Lung (tissue), 12 donors: ENCODE results near the gene ITGA3. TPM values are rescaled to one million over a fixed set of nuclear protein-coding genes. Genes with fewer than 3 reads are reported as not detected.

Experiments used
- ATAC-seq: fragments of 200-7000 bp; cut with Tn5 transposase; one replicate; pipeline ENCODE4 v1.9.1; 2020; ENCODE audit warnings: moderate number of reproducible peaks; ENCODE audit not compliant: insufficient read depth, low FRiP score
- DNase-seq, 3 donors: peaks; one replicate each; pipeline ENCODE4 v3.0.0-alpha.2; 2013 to 2017
- H3K27ac ChIP-seq, 2 donors: one replicate each; pipeline ENCODE4 v1.5.1; 2013; ENCODE audit warnings: mild to moderate bottlenecking in 2 of 2, moderate library complexity in 2 of 2, control low read depth in 1 of 2, inconsistent platforms in 1 of 2, low read depth in 1 of 2, low read length in 1 of 2
- H3K27me3 ChIP-seq, 3 donors: one replicate each; pipeline ENCODE4 v1.5.1; 2013; ENCODE audit warnings: low read length in 2 of 3; ENCODE audit not compliant: control insufficient read depth in 3 of 3, insufficient read depth in 3 of 3
- H3K36me3 ChIP-seq, 4 donors: one replicate each; pipeline ENCODE4 v1.5.1; 2013; ENCODE audit warnings: low read length in 4 of 4, mild to moderate bottlenecking in 1 of 4, moderate library complexity in 1 of 4; ENCODE audit not compliant: control insufficient read depth in 4 of 4, insufficient read depth in 4 of 4
- H3K4me1 ChIP-seq, 5 donors: one replicate each; pipeline ENCODE4 v1.5.1; 2013; ENCODE audit warnings: low read length in 5 of 5, mild to moderate bottlenecking in 2 of 5, moderate library complexity in 1 of 5; ENCODE audit not compliant: control insufficient read depth in 5 of 5, insufficient read depth in 5 of 5
- H3K4me3 ChIP-seq: one replicate; pipeline ENCODE4 v1.5.1; 2013; ENCODE audit warnings: mild to moderate bottlenecking, control low read depth, moderate library complexity
- H3K9ac ChIP-seq, 2 donors: one replicate each; pipeline ENCODE4 v1.5.1; 2013; ENCODE audit warnings: low read length in 2 of 2, control low read depth in 1 of 2; ENCODE audit not compliant: insufficient read depth in 1 of 2
- H3K9me3 ChIP-seq, 4 donors: one replicate each; pipeline ENCODE4 v1.5.1; 2013; ENCODE audit warnings: low read length in 3 of 4, mild to moderate bottlenecking in 1 of 4, moderate library complexity in 1 of 4; ENCODE audit not compliant: control insufficient read depth in 4 of 4, insufficient read depth in 3 of 4
- WGBS, 2 donors: extraction: QIAGEN DNeasy Blood & Tissue Kit; methylation state at CpG; one replicate each; pipeline ENCODE4 v1.1.7; 2013; 5-methylcytosine and 5-hydroxymethylcytosine counted together
- polyA plus RNA-seq, 2 donors: library from polyadenylated mRNA; stranded (reverse); fragments of 200-250 nt; gene quantifications; one replicate each; pipeline ENCODE4 v1.2.1, GENCODE V29; 2013
- total RNA-seq, 2 donors: library from RNA; depleted of rRNA in 1 of 2; stranded (reverse); fragments of >200 nt in 1 of 2; gene quantifications; one replicate each; pipeline ENCODE4 v1.2.1, GENCODE V29; 2014 to 2021
- TF ChIP-seq, protein P1 (sequence below): IDR thresholded peaks from 2 replicates; pipeline ENCODE4 v1.5.1; 2012; ENCODE audit warnings: mild to moderate bottlenecking; ENCODE audit errors: control extremely low read depth, extremely low read depth
- donor health status: control.
- donor health status: control.
- donor health status: Bipolar disorder and iron deficiency.
- donor health status: healthy.
- donor health status: DM: yes; HTN: yes; CAD: no.

ITGA3 gene
- total and polyA plus RNA-seq, 4 donors, result 83.9 to 204 (median 133) TPM

GRCh38 chr17:50094753-50095619 is 39.1 kb downstream of the ITGA3 start, which contains the start of gene PDK2:
PDK2 (plus strand) TSS chr17:50095351; CDS start chr17:50095436, 85 bp downstream.
- peaks cover 4 to 27% (median 7%) of the 10 kb centered on the region in 5 donors for H3K4me1 ChIP-seq
- H3K4me3 ChIP-seq, result peak within 1 kb of the TSS; percentile 81
- H3K9me3 ChIP-seq, result no peaks in the 10 kb centered on the region
- WGBS, 2 donors, result 1% methylated on average over 61 to 68 of the region's 68 CpGs
- DNase-seq (peak; percentile 98 to 99 (median 98)), ATAC-seq (peak; percentile 96)
- peaks cover 4 to 19% (median 13%) of the 10 kb centered on the region in 4 donors for H3K36me3 ChIP-seq
- TF ChIP-seq, protein P1, sequence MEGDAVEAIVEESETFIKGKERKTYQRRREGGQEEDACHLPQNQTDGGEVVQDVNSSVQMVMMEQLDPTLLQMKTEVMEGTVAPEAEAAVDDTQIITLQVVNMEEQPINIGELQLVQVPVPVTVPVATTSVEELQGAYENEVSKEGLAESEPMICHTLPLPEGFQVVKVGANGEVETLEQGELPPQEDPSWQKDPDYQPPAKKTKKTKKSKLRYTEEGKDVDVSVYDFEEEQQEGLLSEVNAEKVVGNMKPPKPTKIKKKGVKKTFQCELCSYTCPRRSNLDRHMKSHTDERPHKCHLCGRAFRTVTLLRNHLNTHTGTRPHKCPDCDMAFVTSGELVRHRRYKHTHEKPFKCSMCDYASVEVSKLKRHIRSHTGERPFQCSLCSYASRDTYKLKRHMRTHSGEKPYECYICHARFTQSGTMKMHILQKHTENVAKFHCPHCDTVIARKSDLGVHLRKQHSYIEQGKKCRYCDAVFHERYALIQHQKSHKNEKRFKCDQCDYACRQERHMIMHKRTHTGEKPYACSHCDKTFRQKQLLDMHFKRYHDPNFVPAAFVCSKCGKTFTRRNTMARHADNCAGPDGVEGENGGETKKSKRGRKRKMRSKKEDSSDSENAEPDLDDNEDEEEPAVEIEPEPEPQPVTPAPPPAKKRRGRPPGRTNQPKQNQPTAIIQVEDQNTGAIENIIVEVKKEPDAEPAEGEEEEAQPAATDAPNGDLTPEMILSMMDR, result no peak
- H3K27ac ChIP-seq, result peak within 1 kb of the TSS; percentile 87 to 95
- H3K27me3 ChIP-seq, result no peaks in the 10 kb centered on the region
- H3K9ac ChIP-seq, result peak within 1 kb of the TSS; percentile 37 to 82

DNA sequence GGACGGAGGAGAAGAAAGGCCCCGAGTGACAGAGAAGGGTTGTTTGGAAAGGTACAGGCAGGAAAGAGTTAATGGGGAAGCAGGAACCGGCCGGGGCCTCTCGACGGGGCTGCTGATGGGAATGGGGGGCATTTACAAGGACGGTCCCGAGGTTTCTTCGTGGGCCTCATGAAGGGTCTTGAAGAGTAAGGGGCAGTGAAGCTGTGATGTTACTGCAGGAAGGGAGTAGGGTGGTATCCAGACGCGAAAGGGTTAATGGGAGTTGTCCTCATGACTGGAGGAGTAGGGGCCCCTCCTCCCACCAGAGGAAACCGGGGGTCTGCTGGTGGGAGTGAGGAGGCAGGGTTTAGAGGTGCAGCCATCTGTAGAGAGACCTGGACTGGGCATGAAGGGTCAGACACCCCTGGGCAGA is 39.7 kb downstream of the ITGA3 start:
- Histone ChIP-seq H3K27me3 (no peaks in the 10 kb centered on the region), H3K9me3 (no peaks in the 10 kb centered on the region), H3K27ac (peak overlapping the region; percentile 87 to 95), H3K9ac (peak overlapping the region; percentile 37 to 82), H3K36me3 (peaks cover 4 to 21% (median 13%) of the 10 kb centered on the region in 4 donors), H3K4me3 (peak overlapping the region; percentile 81), H3K4me1 (peaks cover 4 to 27% (median 7%) of the 10 kb centered on the region in 5 donors)
- WGBS, 2 donors, result 1% methylated on average over 12 of the region's 12 CpGs
- TF ChIP-seq, protein P1, result no peak
- ATAC-seq (no peak), DNase-seq (peak; percentile 44 to 58 (median 51))

- Histone ChIP-seq H3K4me1 (peaks cover 4 to 27% (median 8%) of the 10 kb centered on the region in 5 donors), H3K9ac (peak overlapping the region; percentile 37 to 82), H3K36me3 (peaks cover 4 to 22% (median 13%) of the 10 kb centered on the region in 4 donors), H3K27me3 (no peaks in the 10 kb centered on the region), H3K4me3 (peak overlapping the region; percentile 81), H3K9me3 (no peaks in the 10 kb centered on the region), H3K27ac (peak overlapping the region; percentile 87 to 95)
- DNase-seq, result no peak
- 27 to 39% methylated on average over 6 of the region's 6 CpGs for WGBS, 2 donors
- no peak for ATAC-seq
- TF ChIP-seq, protein P1, result no peak
Measured at GRCh38 chr17:50096092-50096491, 40.2 kb downstream of the ITGA3 start.
